Right kidney (tissue), 1 donor: Measurements from ENCODE around the gene TAF1B.

Source experiments
- DNase-seq: peaks from one replicate; pipeline ENCODE4 v3.0.0-alpha.2; 2016

TAF1B gene

GRCh38 chr2:9966491-9967022 is 123.3 kb downstream of the TAF1B start:
- DNase-seq = no peak

GRCh38 chr2:9967053-9967775 is 123.9 kb downstream of the TAF1B start:
- DNase-seq = no peak

- no peak for DNase-seq
Measured at GRCh38 chr2:9968553-9969497, 125.6 kb downstream of the TAF1B start.

GRCh38 chr2:9970200-9971044 is 127.1 kb downstream of the TAF1B start:
- DNase-seq = no peak

- no peak for DNase-seq
Measured at GRCh38 chr2:9971105-9971818, 128.0 kb downstream of the TAF1B start.

GRCh38 chr2:9971890-9972289 is 128.6 kb downstream of the TAF1B start:
- no peak for DNase-seq

GRCh38 chr2:9972621-9973479 is 129.6 kb downstream of the TAF1B start:
- no peak for DNase-seq

GRCh38 chr2:9973690-9974089 is 130.4 kb downstream of the TAF1B start:
- no peak for DNase-seq

- DNase-seq = no peak
Measured at GRCh38 chr2:9974343-9974742, 131.1 kb downstream of the TAF1B start.

- DNase-seq = no peak
Measured at GRCh38 chr2:9975328-9975727, 132.1 kb downstream of the TAF1B start.

- no peak for DNase-seq
Measured at GRCh38 chr2:9975805-9976447, 132.7 kb downstream of the TAF1B start.

GRCh38 chr2:9979977-9980376 is 136.7 kb downstream of the TAF1B start:
- DNase-seq = no peak

GRCh38 chr2:9980520-9980919 is 137.2 kb downstream of the TAF1B start:
- no peak for DNase-seq

GRCh38 chr2:9981655-9982054 is 138.4 kb downstream of the TAF1B start:
- DNase-seq = no peak

GRCh38 chr2:9982248-9982647 is 139.0 kb downstream of the TAF1B start:
- DNase-seq = no peak

GRCh38 chr2:9982891-9983290 is 139.6 kb downstream of the TAF1B start:
- no peak for DNase-seq

GRCh38 chr2:9983401-9984216 is 140.3 kb downstream of the TAF1B start:
- no peak for DNase-seq
